IMR-90 (cell line): ENCODE results near the gene LDHAL6B.

Experiments used
- CEBPB ChIP-seq: IDR thresholded peaks from 2 replicates; pipeline ENCODE4 v1.6.1; 2012; ENCODE audit warnings: low read depth, low read length, improper control_type of control experiment
- FOS ChIP-seq: fragments of 150-350 bp; IDR thresholded peaks from 2 replicates; pipeline ENCODE4 v1.6.1; 2016; ENCODE audit warnings: low read depth, low read length
- MAFK ChIP-seq: IDR thresholded peaks from 2 replicates; pipeline ENCODE4 v1.6.1; 2012; ENCODE audit warnings: low read depth, low read length, improper control_type of control experiment
- MAZ ChIP-seq: IDR thresholded peaks from 2 replicates; pipeline ENCODE4 v1.6.1; 2012; ENCODE audit warnings: low read depth, mild to moderate bottlenecking, low read length, improper control_type of control experiment, moderate library complexity, borderline replicate concordance
- MXI1 ChIP-seq: IDR thresholded peaks from 2 replicates; pipeline ENCODE4 v1.6.1; 2012; ENCODE audit warnings: low read depth, mild to moderate bottlenecking, low read length, moderate library complexity, borderline replicate concordance
- NFE2L2 ChIP-seq: fragments of 150-350 bp; IDR thresholded peaks from 2 replicates; pipeline ENCODE4 v1.6.1; 2016; ENCODE audit warnings: low read depth, mild to moderate bottlenecking, low read length
- POLR2A ChIP-seq: IDR thresholded peaks from 2 replicates; pipeline ENCODE4 v1.6.1; 2012; ENCODE audit warnings: mild to moderate bottlenecking, low read depth, low read length
- RAD21 ChIP-seq: IDR thresholded peaks from 2 replicates; pipeline ENCODE4 v1.6.1; 2012; ENCODE audit warnings: low read length, improper control_type of control experiment
- RCOR1 ChIP-seq: IDR thresholded peaks from 2 replicates; pipeline ENCODE4 v1.6.1; 2012; ENCODE audit warnings: mild to moderate bottlenecking, low read length, improper control_type of control experiment; ENCODE audit not compliant: insufficient replicate concordance
- RFX5 ChIP-seq: IDR thresholded peaks from 2 replicates; pipeline ENCODE4 v1.8.0; 2012; ENCODE audit warnings: low read depth, mild to moderate bottlenecking, low read length, moderate library complexity
- TF ChIP-seq, protein P1 (sequence below): conservative IDR thresholded peaks from 2 replicates; pipeline ENCODE4 v1.5.1; 2012; ENCODE audit warnings: mild to moderate bottlenecking, low read depth, low read length, improper control_type of control experiment
- TF ChIP-seq, protein P2 (sequence below): fragments of 150-350 bp; IDR thresholded peaks from 2 replicates; pipeline ENCODE4 v1.6.1; 2017; ENCODE audit warnings: mild to moderate bottlenecking, antibody characterized with exemption, low read length, low read depth
- TF ChIP-seq, protein P3 (sequence below): fragments of 150-350 bp; IDR thresholded peaks from 2 replicates; pipeline ENCODE4 v1.6.1; 2016; ENCODE audit warnings: low read depth, mild to moderate bottlenecking, low read length, moderate library complexity, borderline replicate concordance

DNA sequence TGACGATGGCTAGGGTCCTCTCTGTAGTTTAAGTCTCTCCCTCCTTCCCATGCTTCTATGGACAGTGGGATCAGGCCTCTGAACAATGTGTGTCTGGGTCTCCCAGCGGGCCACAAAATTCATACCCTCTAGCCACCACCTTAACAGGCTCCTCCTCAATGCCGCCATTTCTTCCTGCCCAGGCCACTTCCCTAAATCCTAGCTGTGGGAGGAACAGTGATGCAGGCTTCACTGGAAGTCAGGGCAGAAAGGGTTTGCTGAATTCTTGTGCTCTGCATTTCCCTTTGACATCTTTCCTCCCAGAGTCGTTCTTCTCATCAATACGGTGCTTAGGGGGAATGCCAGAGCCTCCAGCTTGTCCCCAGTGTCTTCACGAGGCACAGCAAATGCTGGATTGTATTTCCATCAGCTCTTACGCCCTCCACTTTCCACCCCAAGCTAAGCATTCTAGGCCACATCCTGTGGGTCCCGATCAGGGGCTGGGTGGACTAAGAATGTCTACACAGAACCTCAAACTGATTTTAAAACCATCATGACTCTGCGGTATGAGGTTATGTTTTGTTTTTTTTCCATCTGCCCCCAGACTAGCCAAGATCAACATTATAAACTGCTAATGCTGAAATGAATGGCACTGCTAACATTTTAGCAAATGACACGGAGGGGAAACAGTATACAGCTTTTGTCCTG, 11.9 kb upstream of the LDHAL6B start:
- no peak for TF ChIP-seq POLR2A
- TF ChIP-seq, protein P1, sequence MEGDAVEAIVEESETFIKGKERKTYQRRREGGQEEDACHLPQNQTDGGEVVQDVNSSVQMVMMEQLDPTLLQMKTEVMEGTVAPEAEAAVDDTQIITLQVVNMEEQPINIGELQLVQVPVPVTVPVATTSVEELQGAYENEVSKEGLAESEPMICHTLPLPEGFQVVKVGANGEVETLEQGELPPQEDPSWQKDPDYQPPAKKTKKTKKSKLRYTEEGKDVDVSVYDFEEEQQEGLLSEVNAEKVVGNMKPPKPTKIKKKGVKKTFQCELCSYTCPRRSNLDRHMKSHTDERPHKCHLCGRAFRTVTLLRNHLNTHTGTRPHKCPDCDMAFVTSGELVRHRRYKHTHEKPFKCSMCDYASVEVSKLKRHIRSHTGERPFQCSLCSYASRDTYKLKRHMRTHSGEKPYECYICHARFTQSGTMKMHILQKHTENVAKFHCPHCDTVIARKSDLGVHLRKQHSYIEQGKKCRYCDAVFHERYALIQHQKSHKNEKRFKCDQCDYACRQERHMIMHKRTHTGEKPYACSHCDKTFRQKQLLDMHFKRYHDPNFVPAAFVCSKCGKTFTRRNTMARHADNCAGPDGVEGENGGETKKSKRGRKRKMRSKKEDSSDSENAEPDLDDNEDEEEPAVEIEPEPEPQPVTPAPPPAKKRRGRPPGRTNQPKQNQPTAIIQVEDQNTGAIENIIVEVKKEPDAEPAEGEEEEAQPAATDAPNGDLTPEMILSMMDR = no peak
- TF ChIP-seq RCOR1 = no peak
- TF ChIP-seq RFX5 = no peak
- no peak for TF ChIP-seq CEBPB
- TF ChIP-seq, protein P2, sequence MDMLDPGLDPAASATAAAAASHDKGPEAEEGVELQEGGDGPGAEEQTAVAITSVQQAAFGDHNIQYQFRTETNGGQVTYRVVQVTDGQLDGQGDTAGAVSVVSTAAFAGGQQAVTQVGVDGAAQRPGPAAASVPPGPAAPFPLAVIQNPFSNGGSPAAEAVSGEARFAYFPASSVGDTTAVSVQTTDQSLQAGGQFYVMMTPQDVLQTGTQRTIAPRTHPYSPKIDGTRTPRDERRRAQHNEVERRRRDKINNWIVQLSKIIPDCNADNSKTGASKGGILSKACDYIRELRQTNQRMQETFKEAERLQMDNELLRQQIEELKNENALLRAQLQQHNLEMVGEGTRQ = no peak
- no peak for TF ChIP-seq MXI1
- no peak for TF ChIP-seq MAFK
- TF ChIP-seq, protein P3, sequence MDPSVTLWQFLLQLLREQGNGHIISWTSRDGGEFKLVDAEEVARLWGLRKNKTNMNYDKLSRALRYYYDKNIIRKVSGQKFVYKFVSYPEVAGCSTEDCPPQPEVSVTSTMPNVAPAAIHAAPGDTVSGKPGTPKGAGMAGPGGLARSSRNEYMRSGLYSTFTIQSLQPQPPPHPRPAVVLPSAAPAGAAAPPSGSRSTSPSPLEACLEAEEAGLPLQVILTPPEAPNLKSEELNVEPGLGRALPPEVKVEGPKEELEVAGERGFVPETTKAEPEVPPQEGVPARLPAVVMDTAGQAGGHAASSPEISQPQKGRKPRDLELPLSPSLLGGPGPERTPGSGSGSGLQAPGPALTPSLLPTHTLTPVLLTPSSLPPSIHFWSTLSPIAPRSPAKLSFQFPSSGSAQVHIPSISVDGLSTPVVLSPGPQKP = no peak
- TF ChIP-seq MAZ = no peak
- no peak for TF ChIP-seq NFE2L2
- no peak for TF ChIP-seq RAD21
- no peak for TF ChIP-seq FOS
